ENCODE data around the gene CADPS. TPM values are rescaled to one million over a fixed set of nuclear protein-coding genes. Genes with fewer than 3 reads are reported as not detected.

Gene CADPS
- polyA plus RNA-seq, 3 donors = not detected

GRCh38 chr3:62587579-62588031 lies 287.6 kb downstream of the CADPS start:
- no peaks in the 10 kb centered on the region for H3K27me3 ChIP-seq (ENCODE audit: control insufficient read depth in 2 of 2, insufficient read depth in 2 of 2, low read length in 2 of 2)
- intact Hi-C loops (cut with micrococcal nuclease) = no loop called here
- no peak for DNase-seq
- TF ChIP-seq CTCF (IDR thresholded peaks at IDR 0.05) = no peak
- H3K9me3 Mint-ChIP-seq = peaks cover 0 to 8% (median 0%) of the 10 kb centered on the region in 7 donors
- no peak overlapping the region for H3K27ac ChIP-seq (ENCODE audit: low read depth in 1 of 2, low read length in 2 of 2)
- no peaks in the 10 kb centered on the region for H3K4me1 Mint-ChIP-seq
- H2AFZ ChIP-seq (ENCODE audit: insufficient read depth, low read depth, low read length, poor library complexity, severe bottlenecking) = no peak overlapping the region
- 95% methylated on average over 7 of the region's 8 CpGs for WGBS (ENCODE audit: insufficient coverage)
- no peak overlapping the region for H3K4me2 ChIP-seq (replicated peaks; ENCODE audit: extremely low read depth, low read length, poor library complexity, severe bottlenecking)
- no peaks in the 10 kb centered on the region for H3K36me3 ChIP-seq (replicated peaks in 1 of 2; ENCODE audit: control insufficient read depth in 1 of 2, insufficient read depth in 2 of 2, low read length in 2 of 2)
- H3K36me3 Mint-ChIP-seq = no peaks in the 10 kb centered on the region
- no peak overlapping the region for H3K9ac ChIP-seq (ENCODE audit: insufficient read depth, low read length, poor library complexity, severe bottlenecking)
- no peaks in the 10 kb centered on the region for H3K4me1 ChIP-seq (ENCODE audit: control insufficient read depth in 1 of 2, insufficient read depth in 2 of 2, low read length in 2 of 2)
- no peak overlapping the region for H3K4me3 ChIP-seq (replicated peaks in 1 of 3; ENCODE audit: low read depth in 2 of 3, low read length in 3 of 3)
- no peak overlapping the region for H3K4me3 Mint-ChIP-seq
- H3K79me2 ChIP-seq (ENCODE audit: insufficient read depth, low read length) = no peaks in the 10 kb centered on the region
- H3K27ac Mint-ChIP-seq = no peak overlapping the region
- H3K9me3 ChIP-seq (replicated peaks in 1 of 2; ENCODE audit: control insufficient read depth in 1 of 2, insufficient read depth in 1 of 2, low read length in 2 of 2) = no peaks in the 10 kb centered on the region
- no peaks in the 10 kb centered on the region for H4K20me1 ChIP-seq (ENCODE audit: insufficient read depth, low read length)
- H3K27me3 Mint-ChIP-seq (ENCODE audit: low read depth in 3 of 3) = peaks cover 0 to 5% (median 2%) of the 10 kb centered on the region in 3 donors

GRCh38 chr3:62587169-62587568 lies 288.0 kb downstream of the CADPS start:
- Mint-ChIP-seq H3K9me3 (peaks cover 0 to 9% (median 0%) of the 10 kb centered on the region in 7 donors), H3K36me3 (no peaks in the 10 kb centered on the region), H3K27me3 (ENCODE audit: low read depth in 3 of 3) (peaks cover 0 to 5% (median 2%) of the 10 kb centered on the region in 3 donors), H3K27ac (no peak overlapping the region), H3K4me1 (no peaks in the 10 kb centered on the region), H3K4me3 (no peak overlapping the region)
- no peak for TF ChIP-seq CTCF (IDR thresholded peaks at IDR 0.05)
- no peaks in the 10 kb centered on the region for H3K79me2 ChIP-seq (ENCODE audit: insufficient read depth, low read length)
- no peak overlapping the region for H3K27ac ChIP-seq (ENCODE audit: low read depth in 1 of 2, low read length in 2 of 2)
- H3K4me2 ChIP-seq (replicated peaks; ENCODE audit: extremely low read depth, low read length, poor library complexity, severe bottlenecking) = no peak overlapping the region
- intact Hi-C loops (cut with micrococcal nuclease) = no loop called here
- no peak overlapping the region for H2AFZ ChIP-seq (ENCODE audit: insufficient read depth, low read depth, low read length, poor library complexity, severe bottlenecking)
- no peak for DNase-seq
- WGBS (ENCODE audit: insufficient coverage) = 100% methylated on average over 2 of the region's 5 CpGs
- no peaks in the 10 kb centered on the region for H3K9me3 ChIP-seq (replicated peaks in 1 of 2; ENCODE audit: control insufficient read depth in 1 of 2, insufficient read depth in 1 of 2, low read length in 2 of 2)
- H3K4me3 ChIP-seq (replicated peaks in 1 of 3; ENCODE audit: low read depth in 2 of 3, low read length in 3 of 3) = no peak overlapping the region
- H3K36me3 ChIP-seq (replicated peaks in 1 of 2; ENCODE audit: control insufficient read depth in 1 of 2, insufficient read depth in 2 of 2, low read length in 2 of 2) = no peaks in the 10 kb centered on the region
- H3K9ac ChIP-seq (ENCODE audit: insufficient read depth, low read length, poor library complexity, severe bottlenecking) = no peak overlapping the region
- no peaks in the 10 kb centered on the region for H3K4me1 ChIP-seq (ENCODE audit: control insufficient read depth in 1 of 2, insufficient read depth in 2 of 2, low read length in 2 of 2)
- no peaks in the 10 kb centered on the region for H4K20me1 ChIP-seq (ENCODE audit: insufficient read depth, low read length)
- no peaks in the 10 kb centered on the region for H3K27me3 ChIP-seq (ENCODE audit: control insufficient read depth in 2 of 2, insufficient read depth in 2 of 2, low read length in 2 of 2)
